ENCODE data around the gene PALD1.
"Not testable (repeated sequence)": the region's sequence is repeated elsewhere in the genome, so short reads cannot be mapped to it uniquely, and the experiment has no call there.

PALD1 gene

GRCh38 chr10:70599319-70599718, 120.8 kb downstream of the PALD1 start:
- H3K4me3 ChIP-seq (ENCODE audit: low read depth in 1 of 2, low read length in 2 of 2), result no peak overlapping the region
- no peaks in the 10 kb centered on the region for H3K9me3 ChIP-seq (ENCODE audit: control insufficient read depth in 1 of 2, low read length in 2 of 2)
- no peaks in the 10 kb centered on the region for H3K36me3 ChIP-seq (ENCODE audit: control insufficient read depth in 1 of 2, insufficient read depth in 2 of 2, low read length in 2 of 2)
- no peaks in the 10 kb centered on the region for H3K4me1 ChIP-seq (ENCODE audit: control insufficient read depth in 1 of 2, insufficient read depth in 2 of 2, low read length in 2 of 2)
- H3K27me3 ChIP-seq (ENCODE audit: low read depth, low read length), result no peaks in the 10 kb centered on the region
- no peak overlapping the region for H3K27ac ChIP-seq (ENCODE audit: low read length)

DNA sequence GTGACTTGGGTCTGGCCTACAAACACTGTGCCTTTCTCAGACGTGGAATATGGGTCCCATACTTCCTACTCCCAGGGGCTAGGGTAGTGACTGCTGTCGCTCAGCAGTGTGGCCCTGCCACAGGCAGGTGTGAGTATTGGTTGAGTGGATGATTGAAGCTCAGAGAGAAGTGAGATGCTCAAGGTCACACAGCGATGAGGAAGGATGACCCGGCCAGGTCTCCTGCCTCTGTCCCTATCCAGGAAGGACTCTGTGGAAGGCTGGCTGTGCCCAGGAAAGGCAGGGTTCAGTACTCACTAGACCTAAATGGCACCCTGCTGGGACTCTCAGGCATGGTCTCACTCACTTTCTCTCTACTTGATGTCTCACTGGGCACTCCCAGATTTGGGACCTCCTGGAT, 121.2 kb downstream of the PALD1 start:
- Histone ChIP-seq H3K27ac (ENCODE audit: low read length) (no peak overlapping the region), H3K4me1 (ENCODE audit: control insufficient read depth in 1 of 2, insufficient read depth in 2 of 2, low read length in 2 of 2) (no peaks in the 10 kb centered on the region), H3K4me3 (ENCODE audit: low read depth in 1 of 2, low read length in 2 of 2) (no peak overlapping the region)

DNA sequence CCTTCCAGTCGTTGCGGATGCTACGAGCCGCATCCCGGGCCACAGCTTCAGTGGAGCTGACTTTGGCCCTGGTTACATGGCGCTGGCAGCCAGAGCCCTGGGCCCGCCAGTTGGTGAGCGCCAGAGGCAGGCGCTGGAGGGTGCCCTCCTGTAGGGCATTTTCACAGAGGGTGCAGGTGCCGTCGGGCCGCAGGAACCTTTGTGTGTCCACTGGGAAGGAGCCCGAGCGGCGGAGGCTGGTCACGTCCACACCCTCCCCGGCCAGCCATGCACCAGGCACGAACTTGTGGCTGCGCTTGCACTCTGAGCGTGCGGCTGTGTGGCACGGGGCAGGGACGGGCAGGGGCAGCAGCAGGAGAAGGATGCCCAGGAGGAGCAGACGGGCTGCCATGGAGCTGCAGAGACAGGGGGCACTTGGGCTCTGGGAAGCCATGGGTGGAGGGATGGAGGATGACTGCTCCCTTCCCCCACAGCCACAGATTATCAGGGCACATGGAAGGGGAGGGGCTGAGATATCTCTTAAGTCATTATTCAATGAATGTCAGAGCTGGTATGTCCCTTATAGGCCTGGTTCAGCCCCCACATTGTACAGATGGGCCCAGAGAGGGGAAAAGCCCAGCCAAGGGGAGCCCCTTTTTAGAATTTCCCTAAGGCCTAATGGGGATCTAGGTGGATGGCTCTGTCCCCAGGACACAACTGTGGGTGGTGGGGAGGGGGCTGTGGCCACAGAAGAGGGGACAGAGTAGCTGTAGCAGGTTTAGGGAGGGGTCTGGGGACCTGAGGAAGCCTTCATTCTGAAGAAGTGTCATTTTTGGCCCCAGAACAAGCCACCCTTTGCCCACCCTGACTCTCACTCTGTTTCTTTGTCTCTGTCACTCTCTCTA, 122.2 kb downstream of the PALD1 start:
- H3K27ac ChIP-seq (ENCODE audit: low read length), result no peak overlapping the region
- no peak overlapping the region for H3K4me3 ChIP-seq (ENCODE audit: low read depth in 1 of 2, low read length in 2 of 2)
- no peaks in the 10 kb centered on the region for H3K9me3 ChIP-seq (ENCODE audit: control insufficient read depth in 1 of 2, low read length in 2 of 2)
- H3K4me1 ChIP-seq (ENCODE audit: control insufficient read depth in 1 of 2, insufficient read depth in 2 of 2, low read length in 2 of 2), result no peaks in the 10 kb centered on the region
- H3K36me3 ChIP-seq (ENCODE audit: control insufficient read depth in 1 of 2, insufficient read depth in 2 of 2, low read length in 2 of 2), result no peaks in the 10 kb centered on the region
- no peaks in the 10 kb centered on the region for H3K27me3 ChIP-seq (ENCODE audit: low read depth, low read length)

More for the DNA sequence above, 121.2 kb downstream of the PALD1 start:
- no peaks in the 10 kb centered on the region for H3K27me3 ChIP-seq (ENCODE audit: low read depth, low read length)
- no peaks in the 10 kb centered on the region for H3K9me3 ChIP-seq (ENCODE audit: control insufficient read depth in 1 of 2, low read length in 2 of 2)
- H3K36me3 ChIP-seq (ENCODE audit: control insufficient read depth in 1 of 2, insufficient read depth in 2 of 2, low read length in 2 of 2), result no peaks in the 10 kb centered on the region

DNA sequence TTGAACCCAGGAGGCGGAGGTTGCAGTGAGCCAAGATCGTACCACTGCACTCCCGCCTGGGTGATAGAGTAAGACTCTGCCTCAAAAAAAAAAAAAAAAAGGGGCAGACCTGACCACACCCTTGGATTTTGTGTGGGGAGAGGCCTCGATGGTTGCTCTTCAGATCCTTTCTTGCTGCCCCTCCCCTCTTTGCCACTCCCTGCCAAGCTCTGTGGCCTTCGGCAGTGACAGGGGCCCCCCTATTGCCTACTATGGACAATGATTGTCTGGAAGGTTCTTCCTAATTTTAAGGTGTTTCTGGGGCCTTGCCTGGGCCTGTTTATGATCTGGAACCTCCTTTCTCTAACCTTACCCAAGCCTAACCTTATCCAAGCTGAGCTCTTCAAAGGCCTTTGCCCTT, 123.2 kb downstream of the PALD1 start:
- H3K27ac ChIP-seq (ENCODE audit: low read length), result no peak overlapping the region
- no peaks in the 10 kb centered on the region for H3K27me3 ChIP-seq (ENCODE audit: low read depth, low read length)
- no peaks in the 10 kb centered on the region for H3K36me3 ChIP-seq (ENCODE audit: control insufficient read depth in 1 of 2, insufficient read depth in 2 of 2, low read length in 2 of 2)
- no peaks in the 10 kb centered on the region for H3K9me3 ChIP-seq (ENCODE audit: control insufficient read depth in 1 of 2, low read length in 2 of 2)
- H3K4me1 ChIP-seq (ENCODE audit: control insufficient read depth in 1 of 2, insufficient read depth in 2 of 2, low read length in 2 of 2), result no peaks in the 10 kb centered on the region
- H3K4me3 ChIP-seq (ENCODE audit: low read depth in 1 of 2, low read length in 2 of 2), result peak overlapping the region in 1 of 2 donors; percentile 16

- Histone ChIP-seq H3K9me3 (ENCODE audit: control insufficient read depth in 1 of 2, low read length in 2 of 2) (no peaks in the 10 kb centered on the region), H3K4me1 (ENCODE audit: control insufficient read depth in 1 of 2, insufficient read depth in 2 of 2, low read length in 2 of 2) (no peaks in the 10 kb centered on the region), H3K27ac (ENCODE audit: low read length) (no peak within 1 kb of the TSS), H3K4me3 (ENCODE audit: low read depth in 1 of 2, low read length in 2 of 2) (peak within 1 kb of the TSS in 1 of 2 donors; percentile 16), H3K27me3 (ENCODE audit: low read depth, low read length) (no peaks in the 10 kb centered on the region), H3K36me3 (ENCODE audit: control insufficient read depth in 1 of 2, insufficient read depth in 2 of 2, low read length in 2 of 2) (no peaks in the 10 kb centered on the region)
Measured at GRCh38 chr10:70602665-70603448, 124.3 kb downstream of the PALD1 start, which contains the start of gene PRF1. Gene PRF1 (minus strand): TSS chr10:70602741. CDS start chr10:70600902, 1,839 bp downstream.

GRCh38 chr10:70603449-70603801, 124.9 kb downstream of the PALD1 start:
- Histone ChIP-seq H3K27me3 (ENCODE audit: low read depth, low read length) (no peaks in the 10 kb centered on the region), H3K9me3 (ENCODE audit: control insufficient read depth in 1 of 2, low read length in 2 of 2) (no peaks in the 10 kb centered on the region), H3K36me3 (ENCODE audit: control insufficient read depth in 1 of 2, insufficient read depth in 2 of 2, low read length in 2 of 2) (no peaks in the 10 kb centered on the region), H3K27ac (ENCODE audit: low read length) (no peak overlapping the region), H3K4me3 (ENCODE audit: low read depth in 1 of 2, low read length in 2 of 2) (no peak overlapping the region), H3K4me1 (ENCODE audit: control insufficient read depth in 1 of 2, insufficient read depth in 2 of 2, low read length in 2 of 2) (no peaks in the 10 kb centered on the region)

DNA sequence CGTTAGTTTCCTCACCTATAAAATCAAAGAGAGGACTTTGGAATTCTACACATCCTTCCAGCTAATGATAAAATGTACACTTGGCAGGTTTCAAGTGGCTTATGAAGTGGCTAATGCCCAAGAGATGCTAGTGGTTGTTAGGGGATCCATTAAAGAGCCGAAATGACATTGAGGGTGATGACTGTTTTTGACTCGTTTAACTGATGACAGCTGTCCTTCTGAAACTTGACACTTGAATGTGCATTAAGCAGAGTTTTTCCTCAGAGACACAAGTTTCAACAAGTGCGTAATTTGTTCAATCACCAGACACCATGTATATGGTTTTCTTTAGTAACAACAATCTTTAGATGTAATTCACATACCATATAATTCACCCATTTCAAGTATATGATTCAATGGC, 125.5 kb downstream of the PALD1 start:
- Histone ChIP-seq H3K27ac (ENCODE audit: low read length) (no peak overlapping the region), H3K27me3 (ENCODE audit: low read depth, low read length) (no peaks in the 10 kb centered on the region), H3K9me3 (ENCODE audit: control insufficient read depth in 1 of 2, low read length in 2 of 2) (no peaks in the 10 kb centered on the region), H3K36me3 (ENCODE audit: control insufficient read depth in 1 of 2, insufficient read depth in 2 of 2, low read length in 2 of 2) (no peaks in the 10 kb centered on the region), H3K4me1 (ENCODE audit: control insufficient read depth in 1 of 2, insufficient read depth in 2 of 2, low read length in 2 of 2) (no peaks in the 10 kb centered on the region), H3K4me3 (ENCODE audit: low read depth in 1 of 2, low read length in 2 of 2) (no peak overlapping the region)

DNA sequence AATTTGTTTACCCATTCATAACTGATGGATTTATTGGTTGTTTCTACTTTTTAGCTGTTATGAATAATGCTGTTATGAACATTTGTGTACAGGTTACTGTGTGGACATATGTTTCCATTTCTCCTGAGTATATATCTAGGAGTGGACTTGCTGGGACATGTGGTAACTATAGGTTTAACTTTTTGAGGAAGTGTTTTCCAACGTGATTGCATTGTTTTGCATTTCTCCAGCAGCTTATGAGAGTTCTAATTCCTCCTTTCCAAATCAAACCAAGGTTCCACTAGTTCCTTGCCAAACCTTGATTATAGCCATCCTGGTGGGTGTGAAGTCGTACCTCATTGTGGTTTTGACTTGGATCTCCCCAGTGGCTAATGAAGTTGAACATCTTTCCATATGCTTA, 126.6 kb downstream of the PALD1 start:
- Histone ChIP-seq H3K4me1 (ENCODE audit: control insufficient read depth in 1 of 2, insufficient read depth in 2 of 2, low read length in 2 of 2) (no peaks in the 10 kb centered on the region), H3K27me3 (ENCODE audit: low read depth, low read length) (no peaks in the 10 kb centered on the region), H3K9me3 (ENCODE audit: control insufficient read depth in 1 of 2, low read length in 2 of 2) (no peaks in the 10 kb centered on the region), H3K4me3 (ENCODE audit: low read depth in 1 of 2, low read length in 2 of 2) (no peak overlapping the region), H3K36me3 (ENCODE audit: control insufficient read depth in 1 of 2, insufficient read depth in 2 of 2, low read length in 2 of 2) (no peaks in the 10 kb centered on the region), H3K27ac (ENCODE audit: low read length) (no peak overlapping the region)

- Histone ChIP-seq H3K36me3 (ENCODE audit: control insufficient read depth in 1 of 2, insufficient read depth in 2 of 2, low read length in 2 of 2) (no peaks in the 10 kb centered on the region), H3K4me3 (ENCODE audit: low read depth in 1 of 2, low read length in 2 of 2) (no peak overlapping the region), H3K27ac (ENCODE audit: low read length) (no peak overlapping the region), H3K4me1 (ENCODE audit: control insufficient read depth in 1 of 2, insufficient read depth in 2 of 2, low read length in 2 of 2) (no peaks in the 10 kb centered on the region), H3K9me3 (ENCODE audit: control insufficient read depth in 1 of 2, low read length in 2 of 2) (no peaks in the 10 kb centered on the region), H3K27me3 (ENCODE audit: low read depth, low read length) (no peaks in the 10 kb centered on the region)
Measured at GRCh38 chr10:70607936-70608335, 129.4 kb downstream of the PALD1 start.

DNA sequence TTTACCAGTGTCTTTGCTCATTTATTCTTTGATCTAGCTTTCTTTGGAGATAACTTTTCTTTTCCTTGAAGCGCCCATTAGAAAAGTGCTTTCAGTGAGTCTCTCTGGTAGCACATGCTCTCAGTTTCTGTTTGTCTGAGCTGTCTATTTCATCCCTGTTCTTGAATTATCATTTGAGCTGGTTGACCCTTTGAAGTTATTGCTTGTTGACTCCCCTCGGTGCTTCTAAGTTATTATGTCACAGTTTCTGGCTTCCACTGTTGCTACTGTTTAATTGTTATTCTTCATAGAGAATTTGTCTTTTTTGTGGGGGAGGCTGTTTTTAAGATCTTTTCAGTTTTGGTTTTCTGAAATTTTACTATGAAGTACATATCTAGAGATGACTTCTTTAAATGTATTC, 135.4 kb downstream of the PALD1 start:
- Histone ChIP-seq H3K4me3 (ENCODE audit: low read depth in 1 of 2, low read length in 2 of 2) (no peak overlapping the region), H3K27me3 (ENCODE audit: low read depth, low read length) (no peaks in the 10 kb centered on the region), H3K4me1 (ENCODE audit: control insufficient read depth in 1 of 2, insufficient read depth in 2 of 2, low read length in 2 of 2) (peaks cover 0 to 5% of the 10 kb centered on the region in 2 donors), H3K36me3 (ENCODE audit: control insufficient read depth in 1 of 2, insufficient read depth in 2 of 2, low read length in 2 of 2) (no peaks in the 10 kb centered on the region), H3K9me3 (ENCODE audit: control insufficient read depth in 1 of 2, low read length in 2 of 2) (no peaks in the 10 kb centered on the region), H3K27ac (ENCODE audit: low read length) (no peak overlapping the region)

DNA sequence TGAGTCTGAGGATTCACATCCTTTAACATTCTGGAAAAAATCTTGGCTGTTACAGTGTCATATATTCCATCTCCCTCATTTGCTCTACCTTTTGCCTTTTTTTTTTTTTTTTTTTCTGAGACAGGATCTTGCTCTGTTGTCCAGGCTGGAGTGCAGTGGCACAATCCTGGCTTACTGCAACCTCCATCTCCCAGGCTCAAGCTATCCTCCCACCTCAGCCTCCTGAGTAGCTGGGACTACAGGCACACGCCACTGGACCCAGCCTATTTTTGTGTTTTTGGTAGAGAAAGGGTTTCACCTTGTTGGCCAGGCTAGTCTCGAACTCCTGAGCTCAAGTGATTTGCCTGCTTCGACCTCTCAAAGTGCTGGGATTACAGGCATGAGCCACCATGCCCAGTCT, 135.8 kb downstream of the PALD1 start:
- H3K4me1 ChIP-seq (ENCODE audit: control insufficient read depth in 1 of 2, insufficient read depth in 2 of 2, low read length in 2 of 2); H3K36me3 ChIP-seq (ENCODE audit: control insufficient read depth in 1 of 2, insufficient read depth in 2 of 2, low read length in 2 of 2); H3K4me3 ChIP-seq (ENCODE audit: low read depth in 1 of 2, low read length in 2 of 2); H3K27me3 ChIP-seq (ENCODE audit: low read depth, low read length); H3K9me3 ChIP-seq (ENCODE audit: control insufficient read depth in 1 of 2, low read length in 2 of 2); H3K27ac ChIP-seq (ENCODE audit: low read length): not testable (repeated sequence)
